ENCODE measurements around the gene OTUD4.
"Not testable (repeated sequence)": the region's sequence is repeated elsewhere in the genome, so short reads cannot be mapped to it uniquely, and the experiment has no call there.

Gene OTUD4

DNA sequence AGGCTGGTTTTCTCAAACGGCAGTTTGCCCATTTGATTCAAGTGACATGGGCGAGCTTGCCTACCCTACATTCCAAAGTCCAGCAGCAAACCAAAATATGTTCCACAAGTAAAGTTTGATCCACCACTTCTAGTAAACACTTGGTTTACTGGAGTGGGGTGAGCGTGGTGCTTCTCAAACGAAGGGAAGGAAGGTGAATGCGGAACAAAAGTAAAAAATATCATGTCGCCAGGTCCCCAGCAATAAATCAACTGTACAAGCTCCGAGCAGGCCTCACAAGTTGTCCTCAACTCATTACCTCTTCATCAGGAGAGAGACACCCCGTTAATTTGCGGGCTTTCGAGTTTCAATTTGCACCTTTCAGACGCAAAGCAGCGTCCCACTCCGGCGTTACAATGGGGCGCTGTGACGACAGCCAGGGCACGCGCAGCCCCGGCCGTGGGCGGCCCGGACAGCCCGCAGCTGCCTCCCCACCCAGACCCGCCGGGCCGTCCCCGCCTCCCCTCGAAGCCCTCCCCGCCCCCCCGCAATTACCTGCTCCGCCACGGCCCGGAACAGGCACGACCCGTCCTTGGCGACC, 1.0 kb downstream of the OTUD4 start:
- DNase-seq (ENCODE audit: low spot score), result peak; percentile 68

DNA sequence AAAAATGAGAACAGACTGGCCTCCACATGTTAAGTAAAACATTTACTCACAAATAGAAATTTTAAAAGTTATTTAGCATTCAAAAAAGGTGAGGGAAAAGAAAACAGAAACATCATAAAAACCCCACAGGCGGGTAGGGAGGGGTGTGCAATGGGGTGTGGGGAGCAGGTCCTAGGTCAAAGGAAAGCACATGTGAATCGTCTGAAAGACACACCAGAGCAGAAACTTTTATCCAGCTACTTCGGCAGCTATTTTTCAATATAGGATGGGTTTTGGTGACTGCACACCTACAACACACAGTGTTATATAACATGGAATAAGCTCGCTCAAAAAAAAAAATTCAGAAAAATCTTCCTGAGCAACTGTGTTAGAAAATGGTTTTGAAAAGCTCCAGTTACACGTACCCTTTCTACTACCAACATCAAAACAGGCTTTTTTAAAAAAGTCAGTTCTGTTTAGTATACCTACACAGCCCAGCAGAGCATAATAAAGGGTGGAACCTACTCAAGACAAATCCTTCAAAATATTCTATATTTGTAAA, 1.6 kb downstream of the OTUD4 start:
- DNase-seq (ENCODE audit: low spot score), result no peak

DNA sequence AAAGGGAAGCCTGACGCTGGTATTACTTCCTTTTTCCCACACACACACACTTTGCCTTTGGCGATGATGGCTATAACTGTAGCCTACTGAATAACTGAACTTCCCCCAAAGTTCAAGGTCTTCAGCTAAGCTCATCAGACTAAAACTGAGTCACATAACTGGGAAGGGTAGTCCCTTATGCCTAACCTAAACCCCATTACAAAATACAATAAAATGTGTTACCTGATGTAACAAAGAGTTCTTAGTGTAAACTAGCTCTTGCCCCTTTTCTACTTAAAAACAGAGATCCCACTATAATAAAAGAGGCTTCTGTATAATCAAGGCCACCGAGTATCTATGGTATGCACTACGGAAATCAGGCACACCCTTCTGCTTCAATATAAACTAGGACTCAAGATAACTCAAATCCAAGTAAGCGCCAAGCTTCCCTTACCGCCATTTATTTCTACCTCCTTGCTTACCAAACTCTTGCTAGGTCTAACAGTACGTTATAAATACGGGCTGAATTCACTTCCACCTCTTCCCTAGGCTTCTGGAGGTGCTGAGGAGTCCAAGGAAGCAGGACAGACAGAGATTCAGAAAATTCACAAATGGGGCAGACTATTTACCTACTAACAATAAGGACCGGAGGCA, 2.4 kb downstream of the OTUD4 start:
- DNase-seq (ENCODE audit: low spot score), result no peak

GRCh38 chr4:145177511-145177905, 2.9 kb downstream of the OTUD4 start:
- DNase-seq (ENCODE audit: low spot score), result no peak

- no peak for DNase-seq (ENCODE audit: low spot score)
Measured at GRCh38 chr4:145176641-145177432, 3.6 kb downstream of the OTUD4 start.

GRCh38 chr4:145171911-145172310, 8.5 kb downstream of the OTUD4 start:
- DNase-seq (ENCODE audit: low spot score), result no peak

- DNase-seq (ENCODE audit: low spot score), result no peak
Measured at GRCh38 chr4:145170223-145170622, 10.2 kb downstream of the OTUD4 start.

GRCh38 chr4:145168581-145169187, 11.7 kb downstream of the OTUD4 start:
- DNase-seq (ENCODE audit: low spot score), result no peak

GRCh38 chr4:145167887-145168286, 12.5 kb downstream of the OTUD4 start:
- no peak for DNase-seq (ENCODE audit: low spot score)

GRCh38 chr4:145161549-145161948, 18.8 kb downstream of the OTUD4 start:
- DNase-seq (ENCODE audit: low spot score), result no peak

DNA sequence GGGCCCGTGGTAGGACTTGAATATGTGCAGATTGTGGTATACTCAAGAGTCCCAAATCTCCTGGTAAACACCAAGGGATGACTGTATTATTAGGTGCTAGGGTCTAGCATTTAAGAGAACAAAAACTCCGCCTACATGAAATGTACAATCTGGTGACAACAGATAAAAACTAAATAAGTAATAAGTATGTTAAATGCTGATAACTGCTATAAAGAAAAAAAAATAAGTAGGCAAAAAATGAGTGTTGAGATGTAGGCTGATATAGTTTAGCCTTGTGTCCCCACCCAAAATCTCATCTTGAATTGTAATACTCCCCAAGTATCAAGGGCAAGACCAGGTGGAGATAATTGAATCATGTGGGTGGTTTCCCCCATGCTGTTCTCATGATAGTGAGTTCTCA, 23.4 kb downstream of the OTUD4 start:
- no peak for DNase-seq (ENCODE audit: low spot score)

DNA sequence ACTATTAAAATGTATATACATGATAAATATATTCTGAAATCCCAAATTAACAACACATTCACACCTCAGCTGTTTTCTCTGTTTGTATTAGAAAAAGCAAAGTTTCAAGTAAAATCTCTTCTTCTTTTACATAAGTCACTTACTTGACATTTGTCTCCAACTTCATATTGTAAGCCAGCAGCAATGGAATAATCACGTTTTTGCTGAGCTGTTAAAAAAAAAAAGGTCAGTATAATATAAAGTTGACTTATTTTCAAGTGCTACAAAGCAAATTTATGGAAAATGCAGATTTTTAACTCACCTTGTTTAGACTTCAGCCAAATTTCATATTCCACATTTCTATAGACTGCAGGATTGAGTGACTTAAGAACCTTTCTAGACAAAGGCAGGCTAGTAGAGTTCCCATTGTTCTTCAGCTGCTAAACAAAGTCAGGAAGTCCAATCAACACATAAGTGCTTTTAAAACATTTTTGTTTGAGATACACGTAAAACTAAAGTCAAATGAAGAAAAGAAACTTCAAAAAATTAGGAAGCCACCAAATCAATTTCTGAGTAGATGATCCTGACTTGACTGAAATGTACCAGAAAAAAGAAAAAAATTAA, 25.0 kb downstream of the OTUD4 start:
- DNase-seq (ENCODE audit: low spot score), result no peak

DNA sequence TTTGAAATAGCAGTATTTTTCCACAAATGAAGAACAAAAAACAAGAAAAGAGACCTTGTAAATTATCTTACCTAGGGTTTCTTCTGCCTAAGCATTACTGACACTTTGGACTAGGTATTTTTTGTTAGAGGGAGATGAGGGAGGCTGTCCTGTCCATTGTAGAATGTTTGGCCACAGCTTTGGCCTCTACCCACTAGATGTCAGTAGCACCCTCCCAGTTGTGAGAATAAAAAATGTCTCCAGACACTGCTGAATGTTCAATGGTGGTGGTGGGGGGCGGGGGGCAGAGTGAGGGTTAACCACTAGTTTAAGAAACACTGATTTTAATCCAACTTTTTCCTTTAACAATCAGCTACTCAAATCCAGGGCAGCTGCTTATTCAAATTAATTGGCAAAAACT, 25.8 kb downstream of the OTUD4 start:
- no peak for DNase-seq (ENCODE audit: low spot score)

DNA sequence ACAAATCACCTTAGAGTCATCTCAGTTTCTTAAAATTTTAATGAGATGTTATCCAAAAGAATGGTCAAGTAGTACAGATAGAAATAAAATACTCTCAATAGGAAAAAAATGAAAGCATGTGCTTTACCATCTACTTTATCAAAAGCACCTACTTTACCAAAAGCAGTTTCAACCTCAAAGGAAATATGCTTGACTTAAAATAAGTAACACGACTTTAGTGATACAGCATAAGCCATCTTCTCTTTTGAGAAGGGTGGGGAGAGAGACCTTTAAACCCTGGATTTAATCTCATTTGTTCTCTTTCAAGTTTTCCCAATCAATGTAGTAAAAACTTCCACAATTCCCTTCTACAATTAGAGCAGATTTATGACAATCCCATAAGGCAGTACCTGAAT, 26.5 kb downstream of the OTUD4 start:
- no peak for DNase-seq (ENCODE audit: low spot score)

- DNase-seq (ENCODE audit: low spot score), result no peak
Measured at GRCh38 chr4:145153181-145153903, 27.0 kb downstream of the OTUD4 start.

DNA sequence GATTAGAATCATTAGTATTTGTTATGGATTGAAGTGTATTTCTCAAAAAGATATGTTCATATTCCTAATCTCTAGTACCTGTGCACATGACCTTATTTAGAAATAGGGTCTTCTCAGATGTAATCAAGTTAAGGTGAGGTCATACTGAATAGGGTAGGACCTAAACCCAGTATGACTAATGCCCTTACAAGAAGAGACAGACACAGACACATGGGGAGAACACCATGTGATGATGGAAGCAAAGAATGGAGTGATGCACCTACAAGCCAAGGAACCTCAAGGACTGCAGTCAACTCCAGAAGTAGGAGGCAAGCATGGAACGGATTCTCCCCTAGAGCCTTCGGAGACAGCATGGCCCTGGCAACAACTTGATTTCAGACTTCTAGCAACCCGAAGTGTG, 31.4 kb downstream of the OTUD4 start:
- DNase-seq (ENCODE audit: low spot score), result no peak

DNA sequence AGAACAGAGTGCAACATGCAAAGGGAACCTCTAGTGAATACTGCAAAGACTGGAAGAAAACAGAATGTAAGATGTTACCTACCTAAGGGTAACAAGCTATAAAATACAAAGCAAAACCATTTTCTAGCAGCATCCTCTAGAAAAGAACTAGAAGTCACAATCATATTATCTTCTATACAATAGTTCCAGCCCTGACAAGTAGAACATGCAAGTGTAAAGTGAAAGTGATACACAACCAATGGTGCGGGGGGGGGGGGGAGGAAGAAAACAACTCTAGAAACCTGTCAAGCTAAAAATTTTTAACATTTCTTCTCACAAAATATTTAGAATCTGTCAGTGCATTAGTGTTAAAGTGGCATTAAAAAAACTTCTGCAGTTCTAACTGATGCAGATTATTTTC, 44.2 kb downstream of the OTUD4 start:
- not testable (repeated sequence) for DNase-seq (ENCODE audit: low spot score)

DNA sequence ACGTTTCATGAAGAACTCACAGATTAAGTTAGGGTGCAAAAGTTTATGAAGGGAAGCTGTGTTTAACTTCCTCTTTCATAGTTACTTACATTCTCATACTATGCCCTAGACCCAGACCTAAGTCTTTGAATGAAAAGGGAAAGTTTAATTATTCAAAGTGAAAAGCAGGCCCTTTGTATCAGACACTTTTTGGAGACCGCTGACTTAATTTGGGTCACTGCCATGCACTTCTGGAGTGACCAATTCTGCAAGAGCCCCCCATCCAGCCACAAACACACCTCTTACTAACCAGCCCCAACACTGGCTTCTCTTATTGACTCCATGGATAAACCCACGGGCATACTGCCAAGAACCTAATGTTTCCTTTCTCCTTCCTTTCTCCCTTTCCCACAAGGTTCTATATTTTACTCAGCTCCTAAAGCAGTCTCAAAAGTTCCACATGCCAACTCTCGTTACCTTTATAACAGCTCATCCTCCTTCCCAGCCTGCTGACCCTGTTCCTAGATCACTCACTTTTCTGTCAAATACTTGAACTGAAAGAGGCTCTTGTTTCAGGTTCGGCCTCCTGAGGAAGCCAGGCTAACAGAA, 47.8 kb downstream of the OTUD4 start:
- DNase-seq (ENCODE audit: low spot score), result no peak

DNA sequence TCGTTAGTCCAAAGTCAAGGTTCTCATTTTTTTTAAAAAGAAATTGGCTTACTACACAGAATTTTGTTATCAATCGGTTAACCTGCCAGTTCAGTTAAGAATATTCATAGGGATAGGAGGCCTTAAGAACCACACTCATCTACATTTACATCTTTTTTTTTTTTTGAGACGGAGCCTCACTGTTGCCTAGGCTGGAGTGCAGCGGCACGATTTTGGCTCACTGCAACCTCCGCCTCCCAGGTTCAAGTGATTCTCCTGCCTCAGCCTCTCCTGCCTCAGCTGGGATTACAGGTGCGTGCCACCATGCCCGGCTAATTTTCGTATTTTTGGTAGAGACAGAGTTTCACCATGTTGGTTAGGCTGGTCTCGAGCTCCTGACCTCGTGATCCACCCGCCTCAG, 48.5 kb downstream of the OTUD4 start:
- DNase-seq (ENCODE audit: low spot score), result no peak

DNA sequence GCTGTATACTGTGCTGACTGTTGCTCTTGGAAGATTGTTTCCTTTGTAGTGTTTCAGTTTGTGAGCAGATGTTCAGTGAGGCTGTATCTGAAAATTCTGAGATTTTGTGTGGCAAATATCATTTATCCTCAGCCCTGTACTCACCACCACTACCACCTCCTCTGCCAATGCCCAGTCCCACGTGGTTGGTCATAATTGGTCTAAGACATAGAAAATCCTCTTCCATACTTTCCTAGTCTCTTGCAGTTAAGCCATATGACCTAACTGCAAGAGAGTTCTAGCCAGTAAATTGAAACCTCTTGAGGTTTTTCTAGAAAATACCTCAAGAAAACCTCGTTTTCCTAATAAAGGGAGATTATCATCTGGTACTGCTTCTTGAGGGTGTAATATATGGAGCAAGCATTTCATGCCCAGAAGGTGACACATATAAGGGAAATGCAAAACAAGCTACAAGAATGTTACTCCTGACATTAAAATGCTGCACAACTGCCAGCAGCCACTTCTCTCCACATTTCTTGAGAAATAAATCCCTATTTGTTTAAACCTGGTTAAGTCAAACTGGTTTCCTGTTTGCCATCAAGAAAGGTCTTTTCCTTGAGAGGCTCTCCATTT, 49.5 kb downstream of the OTUD4 start:
- DNase-seq (ENCODE audit: low spot score), result peak; percentile 38

- no peak for DNase-seq (ENCODE audit: low spot score)
Measured at GRCh38 chr4:145130130-145130529, 50.3 kb downstream of the OTUD4 start.
